Inferior parietal cortex (tissue), 1 donor: Measurements from ENCODE around the gene NBEAL2.

Experiments
- DNase-seq: peaks from one replicate; pipeline ENCODE4 v3.0.0-alpha.2; 2016; ENCODE audit errors: extremely low spot score

NBEAL2 gene

GRCh38 chr3:46943237-46944187 lies 36.0 kb upstream of the NBEAL2 start:
- no peak for DNase-seq

- DNase-seq: no peak
These were observed 35.3 kb upstream of the NBEAL2 start for GRCh38 chr3:46944191-46944590.

- DNase-seq: no peak
These were observed 33.0 kb upstream of the NBEAL2 start for GRCh38 chr3:46946416-46946815.

- no peak for DNase-seq
These were observed 32.5 kb upstream of the NBEAL2 start for GRCh38 chr3:46946856-46947545.

- DNase-seq: no peak
These were observed 31.9 kb upstream of the NBEAL2 start for GRCh38 chr3:46947546-46947901.

GRCh38 chr3:46947981-46948791 lies 31.3 kb upstream of the NBEAL2 start:
- DNase-seq: no peak

GRCh38 chr3:46948830-46949671 lies 30.4 kb upstream of the NBEAL2 start:
- no peak for DNase-seq

- no peak for DNase-seq
These were observed 29.3 kb upstream of the NBEAL2 start for GRCh38 chr3:46950177-46950576.

- DNase-seq: no peak
These were observed 28.7 kb upstream of the NBEAL2 start for GRCh38 chr3:46950650-46951241.

GRCh38 chr3:46952813-46953212 lies 26.7 kb upstream of the NBEAL2 start:
- DNase-seq: no peak

GRCh38 chr3:46953234-46954010 lies 26.0 kb upstream of the NBEAL2 start:
- no peak for DNase-seq

GRCh38 chr3:46954178-46954577 lies 25.3 kb upstream of the NBEAL2 start:
- DNase-seq: no peak

- no peak for DNase-seq
These were observed 24.3 kb upstream of the NBEAL2 start for GRCh38 chr3:46955157-46955556.

GRCh38 chr3:46955801-46956259 lies 23.6 kb upstream of the NBEAL2 start:
- no peak for DNase-seq

- DNase-seq: no peak
These were observed 22.2 kb upstream of the NBEAL2 start for GRCh38 chr3:46957092-46957820.

- no peak for DNase-seq
These were observed 20.9 kb upstream of the NBEAL2 start for GRCh38 chr3:46958467-46959160.

- no peak for DNase-seq
These were observed 20.3 kb upstream of the NBEAL2 start for GRCh38 chr3:46959161-46959511.

- no peak for DNase-seq
These were observed 19.3 kb upstream of the NBEAL2 start for GRCh38 chr3:46960081-46960701.
